Measurements from ENCODE around the gene ABR.

DNA sequence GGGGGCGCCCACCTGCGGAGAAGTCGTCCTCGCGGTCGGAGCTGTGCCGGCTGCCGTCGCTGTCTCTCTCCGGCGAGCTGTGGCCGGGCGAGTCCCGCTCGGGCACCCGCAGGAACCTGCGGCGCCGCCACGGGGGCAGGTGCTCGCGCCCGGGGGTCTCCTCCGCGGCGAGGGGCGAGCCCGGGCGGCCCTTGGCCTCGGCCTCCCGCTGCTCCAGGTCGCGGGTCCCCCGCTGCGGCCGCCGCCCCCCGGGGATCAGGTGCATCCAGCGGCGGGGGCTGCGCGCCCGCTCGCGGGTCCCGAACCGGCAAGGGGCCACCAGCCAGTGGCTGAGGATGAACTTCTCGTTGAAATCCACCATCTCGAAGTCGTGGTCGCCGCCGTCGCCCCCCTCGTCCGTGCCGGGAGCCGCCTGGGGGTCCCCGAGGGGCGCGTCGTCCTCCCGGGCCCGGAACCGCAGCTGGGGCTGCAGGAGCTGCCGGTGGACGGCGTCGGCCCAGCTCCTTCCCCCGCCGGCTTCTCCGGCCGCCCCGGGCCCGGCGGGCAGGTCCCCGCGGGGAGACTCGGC, 49.1 kb upstream of the ABR start:
- TF ChIP-seq, protein P1, sequence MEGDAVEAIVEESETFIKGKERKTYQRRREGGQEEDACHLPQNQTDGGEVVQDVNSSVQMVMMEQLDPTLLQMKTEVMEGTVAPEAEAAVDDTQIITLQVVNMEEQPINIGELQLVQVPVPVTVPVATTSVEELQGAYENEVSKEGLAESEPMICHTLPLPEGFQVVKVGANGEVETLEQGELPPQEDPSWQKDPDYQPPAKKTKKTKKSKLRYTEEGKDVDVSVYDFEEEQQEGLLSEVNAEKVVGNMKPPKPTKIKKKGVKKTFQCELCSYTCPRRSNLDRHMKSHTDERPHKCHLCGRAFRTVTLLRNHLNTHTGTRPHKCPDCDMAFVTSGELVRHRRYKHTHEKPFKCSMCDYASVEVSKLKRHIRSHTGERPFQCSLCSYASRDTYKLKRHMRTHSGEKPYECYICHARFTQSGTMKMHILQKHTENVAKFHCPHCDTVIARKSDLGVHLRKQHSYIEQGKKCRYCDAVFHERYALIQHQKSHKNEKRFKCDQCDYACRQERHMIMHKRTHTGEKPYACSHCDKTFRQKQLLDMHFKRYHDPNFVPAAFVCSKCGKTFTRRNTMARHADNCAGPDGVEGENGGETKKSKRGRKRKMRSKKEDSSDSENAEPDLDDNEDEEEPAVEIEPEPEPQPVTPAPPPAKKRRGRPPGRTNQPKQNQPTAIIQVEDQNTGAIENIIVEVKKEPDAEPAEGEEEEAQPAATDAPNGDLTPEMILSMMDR (IDR thresholded peaks at IDR 0.05): no peak
- no peak for TF ChIP-seq POLR2AphosphoS5 (IDR thresholded peaks at IDR 0.05)

Measured in prostate gland (tissue), 2 donors.